Thoracic aorta (tissue), 2 donors: ENCODE data around the gene SLIT3. TPM values are rescaled to one million over a fixed set of nuclear protein-coding genes. Genes with fewer than 3 reads are reported as not detected.

Experiments
- ATAC-seq: fragments of 150-250 bp; one replicate; pipeline ENCODE4 v1.8.0; 2017; ENCODE audit warnings: low read depth; ENCODE audit not compliant: insufficient number of reproducible peaks, low FRiP score
- DNase-seq: peaks from one replicate; pipeline ENCODE4 v3.0.0-alpha.2; 2020; ENCODE audit warnings: low spot score
- H3K27ac ChIP-seq, 2 donors: fragments of 200-600 bp; sonication (generic); 1 replicate in 1 of 2; 2 replicates in 1 of 2; pipeline ENCODE4 v1.5.1; 2016; ENCODE audit warnings: mild to moderate bottlenecking in 2 of 2, moderate library complexity in 2 of 2
- H3K27me3 ChIP-seq: fragments of 200-600 bp; sonication (generic); replicated peaks from 2 replicates; pipeline ENCODE4 v1.6.0; 2016; ENCODE audit warnings: mild to moderate bottlenecking; ENCODE audit not compliant: insufficient read depth
- H3K36me3 ChIP-seq: fragments of 200-600 bp; sonication (generic); one replicate; pipeline ENCODE4 v1.5.1; 2016
- H3K4me1 ChIP-seq, 2 donors: fragments of 200-600 bp; sonication (generic); 1 replicate in 1 of 2; 2 replicates in 1 of 2; pipeline versions ENCODE4 v1.5.1 to v1.6.0; 2016; ENCODE audit warnings: low read depth in 2 of 2, mild to moderate bottlenecking in 1 of 2; ENCODE audit not compliant: control insufficient read depth in 1 of 2
- H3K4me3 ChIP-seq: fragments of 200-600 bp; sonication (generic); 2 replicates; pipeline ENCODE4 v1.5.1; 2016; ENCODE audit warnings: mild to moderate bottlenecking
- H3K9me3 ChIP-seq: fragments of 200-600 bp; sonication (generic); 2 replicates; pipeline ENCODE4 v1.5.1; 2016
- total RNA-seq, 2 donors: library from RNA; depleted of rRNA; stranded (reverse); fragments of >200 nt; gene quantifications; one replicate each; pipeline versions ENCODE4 v1.1.0 to v1.2.3, GENCODE V29; 2016
- TF ChIP-seq, protein P1 (sequence below): fragments of 200-600 bp; sonication (generic); IDR thresholded peaks from one replicate; pipeline ENCODE4 v1.5.1; 2019; ENCODE audit warnings: antibody characterized with exemption

SLIT3 gene
- total RNA-seq, 2 donors from 2014 or later, result 80.1 to 86.9 TPM

DNA sequence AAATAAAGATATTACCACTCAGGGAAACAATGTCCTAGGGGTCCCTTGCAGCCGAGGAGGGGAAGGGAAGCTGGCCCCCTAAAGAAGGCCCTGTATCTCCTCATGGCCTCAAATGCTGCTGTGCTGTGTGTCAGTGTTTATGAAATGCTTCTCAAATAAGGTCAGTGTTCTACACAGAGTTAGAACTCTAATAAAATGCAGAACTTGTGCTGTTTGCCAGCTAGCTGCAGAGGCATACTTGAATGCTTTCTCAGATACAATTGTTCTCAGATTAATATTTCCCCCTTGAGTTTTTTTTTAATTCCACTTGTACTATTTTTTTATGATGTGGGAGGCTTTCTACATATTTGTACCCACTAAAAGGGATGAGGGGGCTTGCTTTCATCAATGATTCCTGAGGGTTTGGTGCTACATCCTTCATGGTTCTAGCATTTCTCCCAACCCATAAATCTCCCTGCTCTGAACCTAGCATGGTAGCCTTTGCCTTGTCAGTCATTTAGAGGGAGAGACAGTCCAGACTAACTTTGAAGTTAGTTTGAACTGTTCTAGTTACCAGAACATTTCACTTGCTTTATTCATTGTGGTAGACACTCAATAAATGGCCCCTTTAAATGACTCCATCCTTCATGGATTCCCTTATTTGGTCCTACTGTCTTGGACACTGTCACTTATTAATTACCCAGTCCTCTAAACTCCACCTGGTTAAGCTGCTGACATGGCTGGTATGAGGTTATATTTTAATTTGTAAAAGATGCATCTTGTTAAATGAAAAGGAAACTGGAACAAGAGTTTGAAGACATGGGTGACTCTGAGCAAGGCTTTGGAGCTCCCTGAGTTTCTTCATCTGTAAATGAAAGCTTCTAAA, 12.6 kb downstream of the SLIT3 start:
- DNase-seq (no peak), ATAC-seq (no peak)
- no peaks in the 10 kb centered on the region for H3K27me3 ChIP-seq
- no peak overlapping the region for H3K4me3 ChIP-seq
- no peaks in the 10 kb centered on the region for H3K9me3 ChIP-seq
- H3K36me3 ChIP-seq, result no peaks in the 10 kb centered on the region
- peak overlapping the region; percentile 68 to 69 for H3K27ac ChIP-seq
- TF ChIP-seq, protein P1, sequence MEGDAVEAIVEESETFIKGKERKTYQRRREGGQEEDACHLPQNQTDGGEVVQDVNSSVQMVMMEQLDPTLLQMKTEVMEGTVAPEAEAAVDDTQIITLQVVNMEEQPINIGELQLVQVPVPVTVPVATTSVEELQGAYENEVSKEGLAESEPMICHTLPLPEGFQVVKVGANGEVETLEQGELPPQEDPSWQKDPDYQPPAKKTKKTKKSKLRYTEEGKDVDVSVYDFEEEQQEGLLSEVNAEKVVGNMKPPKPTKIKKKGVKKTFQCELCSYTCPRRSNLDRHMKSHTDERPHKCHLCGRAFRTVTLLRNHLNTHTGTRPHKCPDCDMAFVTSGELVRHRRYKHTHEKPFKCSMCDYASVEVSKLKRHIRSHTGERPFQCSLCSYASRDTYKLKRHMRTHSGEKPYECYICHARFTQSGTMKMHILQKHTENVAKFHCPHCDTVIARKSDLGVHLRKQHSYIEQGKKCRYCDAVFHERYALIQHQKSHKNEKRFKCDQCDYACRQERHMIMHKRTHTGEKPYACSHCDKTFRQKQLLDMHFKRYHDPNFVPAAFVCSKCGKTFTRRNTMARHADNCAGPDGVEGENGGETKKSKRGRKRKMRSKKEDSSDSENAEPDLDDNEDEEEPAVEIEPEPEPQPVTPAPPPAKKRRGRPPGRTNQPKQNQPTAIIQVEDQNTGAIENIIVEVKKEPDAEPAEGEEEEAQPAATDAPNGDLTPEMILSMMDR, result no peak
- H3K4me1 ChIP-seq, result peaks cover 10 to 40% of the 10 kb centered on the region in 2 donors

DNA sequence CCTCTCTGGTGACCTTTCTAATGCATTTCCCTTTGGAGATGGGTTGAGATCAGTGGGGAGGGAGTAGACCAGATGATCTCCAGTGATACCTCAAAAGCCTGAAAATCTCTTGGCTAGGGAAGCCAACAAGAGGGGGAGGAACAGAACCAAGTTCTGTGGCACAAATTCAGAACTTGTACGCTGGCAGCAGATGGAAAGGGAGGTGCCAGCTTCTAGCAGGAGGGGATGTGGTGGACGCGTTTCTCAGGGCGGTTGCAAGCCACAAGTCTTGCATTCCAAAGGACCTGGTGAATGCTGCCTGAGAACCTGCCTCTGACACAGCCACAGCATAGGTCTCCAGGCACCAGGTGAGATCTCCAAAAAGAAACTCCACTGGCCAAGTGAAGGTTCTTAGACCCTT, 13.4 kb downstream of the SLIT3 start:
- peak overlapping the region; percentile 12 for H3K4me3 ChIP-seq
- no peak for DNase-seq
- no peak for ATAC-seq

DNA sequence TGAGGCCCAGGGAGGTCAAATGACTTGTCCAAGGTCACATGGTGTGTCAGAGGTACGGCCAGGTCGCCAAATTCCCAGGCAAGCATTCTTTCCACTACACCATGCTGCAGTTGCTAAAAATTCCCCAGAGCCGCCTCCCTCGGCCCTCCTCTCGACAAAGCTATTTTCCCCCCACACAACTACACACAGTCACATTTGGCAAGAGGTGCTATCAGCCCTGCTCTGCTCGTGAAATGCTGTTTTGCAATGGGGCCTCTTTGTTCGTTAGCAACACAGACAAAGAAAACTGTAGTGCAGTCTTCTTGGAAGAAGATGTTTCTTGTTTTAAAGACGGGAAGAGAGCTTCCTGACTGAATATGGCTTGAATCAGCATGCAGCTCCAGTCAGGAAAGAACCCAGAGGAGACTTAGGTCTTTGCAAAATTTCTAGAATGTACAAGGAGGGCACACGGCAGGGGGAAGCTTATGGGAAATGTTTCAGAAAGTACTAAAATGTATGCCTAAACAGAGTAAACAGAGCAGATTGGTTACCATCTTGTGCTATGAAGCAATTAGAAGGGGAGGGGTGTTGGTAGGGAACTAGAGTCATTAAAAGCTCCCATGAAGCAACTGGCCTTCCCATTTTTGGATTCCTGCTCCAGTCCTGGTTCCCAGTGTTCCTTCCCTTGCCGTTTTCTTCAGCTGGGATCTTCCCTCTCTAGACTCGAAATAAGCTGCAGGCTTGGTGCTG, 14.2 kb downstream of the SLIT3 start:
- ATAC-seq (peak; percentile 78), DNase-seq (no peak)
- no peaks in the 10 kb centered on the region for H3K27me3 ChIP-seq
- peaks cover 10 to 40% of the 10 kb centered on the region in 2 donors for H3K4me1 ChIP-seq
- H3K27ac ChIP-seq, result peak overlapping the region; percentile 68 to 69
- H3K9me3 ChIP-seq, result no peaks in the 10 kb centered on the region
- TF ChIP-seq, protein P1, result no peak
- H3K4me3 ChIP-seq, result peak overlapping the region; percentile 12
- no peaks in the 10 kb centered on the region for H3K36me3 ChIP-seq

More for the DNA sequence above, 13.4 kb downstream of the SLIT3 start:
- peaks cover 10 to 40% of the 10 kb centered on the region in 2 donors for H3K4me1 ChIP-seq
- no peaks in the 10 kb centered on the region for H3K36me3 ChIP-seq
- TF ChIP-seq, protein P1, result no peak
- peak overlapping the region; percentile 68 to 69 for H3K27ac ChIP-seq
- H3K27me3 ChIP-seq, result no peaks in the 10 kb centered on the region
- H3K9me3 ChIP-seq, result no peaks in the 10 kb centered on the region

DNA sequence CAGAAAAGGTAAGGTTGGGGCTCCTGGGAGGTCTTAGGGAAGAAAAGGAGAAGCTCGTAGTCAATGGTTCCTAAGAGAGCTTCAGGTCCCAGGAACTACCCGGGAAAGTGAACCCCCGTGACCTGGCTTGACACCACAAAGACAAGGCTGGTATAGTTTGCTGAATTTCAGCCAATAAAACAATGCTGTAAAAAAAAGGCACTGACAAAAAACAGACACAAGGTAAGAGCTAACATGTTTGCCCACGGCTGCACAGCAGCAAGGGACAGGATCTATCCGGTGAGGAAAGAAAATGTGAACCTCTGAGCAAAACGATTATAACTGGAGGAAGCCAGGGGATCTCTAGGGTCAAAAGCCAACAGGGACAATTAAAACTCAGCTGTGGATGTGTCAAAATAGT, 17.1 kb downstream of the SLIT3 start:
- peaks cover 10 to 29% of the 10 kb centered on the region in 2 donors for H3K4me1 ChIP-seq
- TF ChIP-seq, protein P1, result no peak
- H3K27ac ChIP-seq, result no peak overlapping the region
- no peaks in the 10 kb centered on the region for H3K27me3 ChIP-seq
- H3K4me3 ChIP-seq, result no peak overlapping the region
- no peaks in the 10 kb centered on the region for H3K9me3 ChIP-seq
- H3K36me3 ChIP-seq, result no peaks in the 10 kb centered on the region
- DNase-seq, result no peak
- no peak for ATAC-seq

DNA sequence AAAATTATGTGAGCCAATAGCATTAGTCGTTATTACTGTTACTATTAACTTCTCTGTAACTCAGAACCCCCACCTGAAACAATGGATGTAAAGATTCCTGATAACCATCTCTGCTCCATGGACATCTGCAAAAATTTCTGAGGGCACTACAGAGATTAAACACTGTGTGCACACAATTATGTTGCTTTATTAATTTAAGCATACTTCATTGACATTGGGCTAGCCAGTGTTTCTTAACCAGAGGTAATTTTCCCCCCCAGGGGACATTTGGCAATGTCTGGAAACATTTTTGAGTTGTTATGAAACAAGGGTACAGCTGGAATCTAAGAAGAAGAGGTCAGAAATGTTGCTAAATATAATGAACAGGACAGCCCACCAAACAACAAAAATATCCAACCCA, 19.3 kb downstream of the SLIT3 start:
- Histone ChIP-seq H3K27ac (no peak overlapping the region), H3K4me3 (no peak overlapping the region), H3K27me3 (no peaks in the 10 kb centered on the region), H3K9me3 (no peaks in the 10 kb centered on the region), H3K36me3 (no peaks in the 10 kb centered on the region), H3K4me1 (peaks cover 0 to 6% of the 10 kb centered on the region in 2 donors)
- TF ChIP-seq, protein P1, result no peak
- ATAC-seq, result no peak
- DNase-seq, result no peak
